ENCODE measurements around the gene SHCBP1.
A peak's percentile ranks its signal among the peaks of the same experiment; 100 is the strongest.

Gene SHCBP1

DNA sequence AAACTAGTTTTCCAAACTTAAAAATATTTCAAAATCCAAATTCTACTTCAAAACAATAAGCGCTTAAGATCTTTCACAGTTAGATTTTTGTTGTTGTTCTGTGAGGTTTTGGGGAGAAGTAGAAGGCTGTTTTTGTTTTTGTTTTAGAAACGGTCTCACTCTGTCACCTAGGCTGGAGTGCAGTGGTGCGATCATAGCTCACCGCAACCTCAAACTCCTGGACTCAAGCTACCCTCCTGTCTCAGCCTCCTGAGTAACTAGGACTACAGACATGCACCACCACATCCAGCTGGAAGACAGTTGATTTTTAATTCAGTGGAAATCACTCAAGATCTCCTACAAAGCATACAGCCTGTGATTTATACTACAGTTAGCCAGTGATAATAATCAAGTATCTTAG is 2.7 kb downstream of the SHCBP1 start:
- no peak for DNase-seq (ENCODE audit: low read depth)

DNA sequence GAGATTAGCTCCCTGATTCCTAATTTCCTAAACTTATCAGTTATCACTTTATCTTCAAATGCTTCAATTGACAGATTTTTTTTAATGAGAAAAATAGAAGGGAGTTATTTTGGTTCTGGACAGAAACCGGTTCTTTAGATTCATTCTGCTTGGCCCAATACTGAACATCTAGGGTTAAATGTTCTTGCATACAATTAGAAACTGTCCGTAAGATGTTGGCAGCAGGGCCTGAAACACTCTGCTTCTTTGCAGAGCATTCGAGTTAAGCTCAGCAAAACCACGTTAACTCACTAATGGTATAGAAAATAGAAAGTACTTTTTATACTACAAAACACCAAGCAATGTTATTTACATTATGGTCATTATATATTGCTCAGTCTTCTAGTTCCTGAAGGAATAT is 7.2 kb downstream of the SHCBP1 start:
- no peak for DNase-seq (ENCODE audit: low read depth)

- DNase-seq (ENCODE audit: low read depth), result no peak
These were observed 7.8 kb downstream of the SHCBP1 start for GRCh38 chr16:46613352-46613751.

DNA sequence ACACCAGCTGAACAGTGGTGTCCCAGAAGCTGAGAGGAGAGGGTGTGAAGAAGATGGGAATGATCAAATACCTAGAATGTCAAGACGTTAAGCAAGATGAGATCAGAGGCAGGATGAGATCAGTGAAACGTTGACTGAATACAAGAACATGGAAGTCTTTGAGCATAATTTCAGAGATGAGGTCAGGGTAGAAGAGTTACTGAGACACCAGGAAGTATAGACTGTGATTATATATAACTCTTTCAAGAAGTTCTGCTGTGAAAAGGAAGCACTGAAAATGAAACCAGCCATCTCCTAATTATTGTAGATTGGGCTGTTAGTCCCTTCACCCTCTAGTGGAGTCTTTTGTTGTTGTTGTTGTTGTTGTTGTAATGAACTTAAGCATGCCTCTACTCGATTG is 9.1 kb downstream of the SHCBP1 start:
- no peak for DNase-seq (ENCODE audit: low read depth)

- no peak for DNase-seq (ENCODE audit: low read depth)
These were observed 13.7 kb downstream of the SHCBP1 start for GRCh38 chr16:46607529-46607928.

DNA sequence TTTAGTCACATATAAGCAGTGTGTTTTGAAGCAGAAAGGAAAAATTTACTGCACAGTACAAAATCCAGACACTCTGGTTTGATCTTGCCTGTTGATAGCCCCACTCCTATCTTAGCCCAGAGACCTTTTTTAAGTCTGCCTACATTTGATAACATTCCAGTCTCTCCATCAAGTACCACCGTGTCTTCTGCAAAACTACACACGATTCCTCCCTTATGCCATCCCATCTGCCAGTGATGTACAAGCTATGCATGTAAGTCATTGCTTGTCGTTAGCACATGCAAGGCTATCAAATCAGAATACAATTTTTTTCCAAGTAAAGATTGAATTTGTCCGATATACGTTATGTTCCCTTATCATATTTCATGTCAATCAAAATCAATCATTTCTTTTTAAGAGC is 14.9 kb downstream of the SHCBP1 start:
- no peak for DNase-seq (ENCODE audit: low read depth)

DNA sequence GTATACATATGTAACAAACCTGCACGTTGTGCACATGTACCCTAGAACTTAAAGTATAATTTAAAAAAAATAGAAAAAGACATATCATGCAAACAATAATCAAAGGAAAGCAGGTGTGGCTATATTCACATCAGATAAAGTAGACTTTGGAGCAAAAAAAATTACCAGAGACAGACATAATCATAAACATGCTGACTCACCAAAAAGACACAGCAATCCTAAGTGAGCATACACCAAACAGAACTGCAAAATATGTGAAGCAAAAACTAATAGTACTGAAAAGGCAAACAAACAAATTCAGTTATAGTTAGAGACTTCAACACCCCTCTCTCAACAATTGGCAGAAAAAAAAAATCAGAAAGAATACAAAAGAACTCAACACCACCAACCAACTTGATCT is 29.9 kb downstream of the SHCBP1 start:
- DNase-seq (ENCODE audit: low read depth), result no peak

DNA sequence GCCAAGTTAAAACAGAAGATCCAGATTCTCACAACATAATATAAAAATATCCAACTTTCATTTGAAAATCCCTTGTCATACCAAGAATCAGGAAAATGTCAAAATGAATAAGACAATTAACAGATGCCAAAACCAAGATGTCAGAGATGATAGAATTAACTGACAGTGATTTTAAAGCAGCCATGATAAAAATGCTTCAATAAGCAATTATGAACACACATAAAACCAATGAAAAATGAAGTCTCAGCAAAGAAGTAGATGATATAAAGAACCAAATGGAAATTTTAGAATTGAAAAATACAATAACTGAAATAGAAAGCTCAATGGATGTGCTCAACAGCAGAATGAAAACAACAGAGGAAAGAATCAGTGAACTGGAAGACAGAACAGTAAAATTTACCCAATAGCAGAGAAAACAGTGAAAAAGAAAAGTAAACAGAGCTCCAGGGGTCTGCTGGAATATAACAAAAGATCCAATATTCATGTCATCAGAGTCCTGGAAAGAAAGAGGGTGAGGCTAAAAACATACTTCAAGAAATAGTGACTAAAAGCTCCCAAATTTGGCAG is 35.1 kb downstream of the SHCBP1 start:
- DNase-seq (ENCODE audit: low read depth), result no peak

GRCh38 chr16:46583036-46583435 is 38.1 kb downstream of the SHCBP1 start:
- no peak for DNase-seq (ENCODE audit: low read depth)

DNA sequence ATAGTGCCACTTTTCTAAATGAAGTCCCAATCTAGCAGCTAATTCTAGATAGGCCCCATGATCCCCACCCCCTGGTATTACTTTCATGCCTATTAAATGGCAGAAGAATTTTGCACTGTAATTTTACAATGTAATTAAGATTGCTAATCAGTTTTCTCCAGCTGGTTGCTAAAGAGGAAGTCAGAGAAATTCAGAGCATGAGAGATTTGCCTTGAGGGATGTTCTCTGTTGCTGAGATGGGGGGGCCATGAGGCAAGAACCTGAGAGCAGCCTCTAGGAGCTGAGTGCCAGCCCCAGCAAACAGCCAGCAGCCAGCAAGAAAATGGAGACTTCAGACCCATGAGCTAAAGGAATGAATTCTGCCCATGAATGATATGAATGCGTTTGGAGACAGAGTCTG is 38.9 kb downstream of the SHCBP1 start:
- no peak for DNase-seq (ENCODE audit: low read depth)

DNA sequence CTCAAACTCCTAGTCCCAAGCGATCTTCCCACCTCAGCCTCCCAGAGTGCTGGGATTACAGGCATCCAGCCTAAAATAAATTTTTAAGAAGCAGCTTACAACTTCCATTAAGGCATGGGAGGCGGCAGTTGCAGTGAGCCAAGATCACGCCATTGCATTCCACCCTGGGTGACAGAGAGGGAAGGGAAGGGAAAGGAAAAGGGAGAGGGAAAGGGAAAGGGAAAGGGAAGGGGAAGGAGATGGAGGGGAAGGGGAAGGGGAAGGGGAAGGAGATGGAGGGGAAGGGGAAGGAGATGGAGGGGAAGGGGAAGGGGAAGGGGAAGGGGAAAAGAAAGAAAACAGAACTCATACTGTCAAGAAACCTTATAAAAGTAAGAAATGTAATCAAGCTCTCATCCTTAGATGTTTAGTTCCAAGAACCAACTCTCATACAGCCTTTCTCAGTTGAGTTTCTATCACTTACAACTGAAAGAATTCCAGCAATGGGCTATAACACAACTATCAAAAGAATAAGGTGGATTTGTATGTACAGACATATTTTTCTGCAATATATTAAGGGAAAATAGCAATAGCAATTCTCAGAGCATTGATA is 43.1 kb downstream of the SHCBP1 start:
- DNase-seq (ENCODE audit: low read depth), result no peak

GRCh38 chr16:46573834-46574159 is 47.4 kb downstream of the SHCBP1 start:
- no peak for DNase-seq (ENCODE audit: low read depth)

GRCh38 chr16:46573008-46573833 is 48.0 kb downstream of the SHCBP1 start:
- DNase-seq (ENCODE audit: low read depth), result no peak

DNA sequence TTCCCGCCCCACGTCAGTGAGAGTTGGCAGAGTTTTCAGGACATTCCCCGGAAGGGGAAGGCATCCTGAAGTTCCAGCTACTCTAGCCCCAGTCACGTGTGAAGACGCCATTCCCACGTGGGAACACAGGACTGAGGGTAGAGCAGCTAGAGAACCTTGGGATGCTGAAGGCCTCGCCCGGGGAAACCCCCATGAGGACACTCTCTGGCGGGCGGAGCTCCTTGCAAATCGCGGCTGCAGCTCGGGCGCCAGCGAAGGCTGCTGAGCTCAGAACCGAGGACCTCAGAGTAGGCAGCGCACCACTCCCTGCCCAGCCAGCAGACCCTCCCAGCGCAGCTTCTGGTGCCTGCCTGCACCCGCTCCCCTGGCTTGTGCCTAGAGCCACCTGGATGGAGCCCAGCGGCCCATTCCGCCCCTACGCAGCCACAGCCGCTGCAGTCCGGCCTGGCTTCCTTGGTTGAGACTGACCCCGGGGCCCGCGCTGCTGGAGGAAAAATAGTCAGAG is 51.9 kb downstream of the SHCBP1 start:
- no peak for DNase-seq (ENCODE audit: low read depth)

DNA sequence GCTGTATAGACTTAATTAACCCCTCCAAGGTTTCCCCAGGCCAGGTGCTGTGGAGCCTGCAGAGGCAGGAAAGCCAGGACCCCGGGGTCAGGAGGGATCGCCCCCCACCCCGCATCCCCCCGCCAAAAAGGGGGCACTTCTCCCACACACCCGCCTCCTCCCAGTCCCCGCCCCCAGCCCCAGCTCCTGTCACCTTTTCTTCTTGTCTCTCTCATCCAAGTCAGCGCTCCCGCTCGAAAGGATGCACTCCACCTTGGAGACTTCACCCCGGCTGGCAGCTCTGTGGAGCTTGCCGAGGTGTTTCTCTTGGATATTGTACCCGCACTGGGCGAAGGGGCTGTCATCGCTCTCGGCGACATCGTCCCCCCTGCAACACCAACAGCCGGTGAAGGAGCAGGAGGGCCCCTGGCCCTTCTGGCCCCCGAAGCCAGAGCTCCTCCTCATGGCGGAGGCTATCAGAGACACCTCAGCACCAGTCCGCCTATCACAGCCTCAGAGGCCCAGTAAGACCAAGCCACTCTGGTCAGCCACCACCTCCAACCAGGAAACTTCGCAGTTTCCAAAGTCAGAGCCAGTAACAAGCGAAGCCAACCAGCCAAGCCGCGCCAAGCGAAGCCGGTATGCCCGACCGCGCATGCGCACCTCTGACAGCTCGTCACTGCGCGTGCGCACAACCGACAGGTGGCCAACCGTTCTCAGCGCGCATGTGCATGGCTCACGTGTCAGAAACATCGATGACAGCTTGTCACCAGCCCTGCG is 52.5 kb downstream of the SHCBP1 start:
- no peak for DNase-seq (ENCODE audit: low read depth)

DNA sequence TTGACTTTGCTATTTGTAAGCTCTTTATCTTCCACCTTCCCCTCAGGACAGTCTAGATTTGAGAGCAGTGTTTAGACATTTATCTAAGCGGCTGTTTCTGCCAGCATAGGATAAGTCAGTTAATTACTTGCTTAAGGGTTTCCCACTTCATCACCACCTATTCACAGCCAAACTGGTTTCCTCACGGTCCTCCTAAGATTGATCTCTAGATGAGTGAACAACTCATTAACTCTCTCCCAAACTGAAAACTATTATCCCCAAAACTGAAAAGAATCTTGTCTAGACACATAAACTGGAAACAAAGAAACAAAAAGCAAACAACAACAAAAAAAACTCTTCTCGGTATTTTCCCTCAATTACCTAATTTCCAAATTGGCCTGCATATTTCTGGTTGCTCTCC is 58.2 kb downstream of the SHCBP1 start:
- DNase-seq (ENCODE audit: low read depth), result no peak

GRCh38 chr16:46558018-46558417 is 63.2 kb downstream of the SHCBP1 start:
- no peak for DNase-seq (ENCODE audit: low read depth)

DNA sequence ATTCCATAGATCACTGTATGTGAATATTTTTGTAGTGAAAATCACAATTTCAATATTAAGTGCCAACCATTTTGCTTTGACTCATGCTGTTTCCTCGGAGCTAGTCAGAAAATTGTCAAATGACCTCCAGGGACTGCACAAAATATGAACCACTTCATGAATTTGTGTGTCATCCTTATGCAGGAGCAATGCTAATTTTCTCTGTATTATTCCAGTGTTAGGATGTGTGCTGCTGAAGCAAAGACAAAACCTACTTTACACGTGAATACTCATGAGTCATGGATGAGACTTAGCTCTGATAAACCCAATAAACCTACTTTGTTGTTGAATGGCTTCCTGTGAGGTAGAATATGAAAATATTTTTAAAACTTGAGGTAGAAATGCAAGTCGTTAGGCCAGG is 65.2 kb downstream of the SHCBP1 start:
- no peak for DNase-seq (ENCODE audit: low read depth)

DNA sequence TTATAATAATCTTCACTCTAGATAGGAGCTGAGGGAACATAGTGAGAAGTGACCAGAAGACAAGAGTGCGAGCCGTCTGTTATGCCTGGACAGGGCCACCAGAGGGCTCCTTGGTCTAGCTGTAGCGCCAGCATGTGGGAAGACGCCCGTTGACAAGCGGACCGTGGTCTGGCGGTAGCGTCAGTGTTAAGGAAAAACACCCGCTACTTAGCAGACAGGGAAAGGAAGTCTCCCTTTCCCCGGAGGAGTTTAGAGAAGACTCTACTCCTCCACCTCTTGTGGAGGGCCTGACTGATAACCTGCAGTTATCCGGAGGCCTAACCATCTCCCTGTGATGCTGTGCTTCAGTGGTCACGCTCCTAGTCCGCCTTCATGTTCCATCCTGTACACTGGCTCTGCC is 66.7 kb downstream of the SHCBP1 start:
- peak; percentile 18 for DNase-seq (ENCODE audit: low read depth)

GRCh38 chr16:46549477-46549876 is 71.7 kb downstream of the SHCBP1 start:
- no peak for DNase-seq (ENCODE audit: low read depth)
